NCI-H187 treated with DMSO at 0.1 percent for 48 hours (cell line): ENCODE measurements around the gene HHAT.

Experiments
- DNase-seq: peaks from one replicate; lab custom pipeline; 2025; lab: John Stamatoyannopoulos, UW

Gene HHAT

DNA sequence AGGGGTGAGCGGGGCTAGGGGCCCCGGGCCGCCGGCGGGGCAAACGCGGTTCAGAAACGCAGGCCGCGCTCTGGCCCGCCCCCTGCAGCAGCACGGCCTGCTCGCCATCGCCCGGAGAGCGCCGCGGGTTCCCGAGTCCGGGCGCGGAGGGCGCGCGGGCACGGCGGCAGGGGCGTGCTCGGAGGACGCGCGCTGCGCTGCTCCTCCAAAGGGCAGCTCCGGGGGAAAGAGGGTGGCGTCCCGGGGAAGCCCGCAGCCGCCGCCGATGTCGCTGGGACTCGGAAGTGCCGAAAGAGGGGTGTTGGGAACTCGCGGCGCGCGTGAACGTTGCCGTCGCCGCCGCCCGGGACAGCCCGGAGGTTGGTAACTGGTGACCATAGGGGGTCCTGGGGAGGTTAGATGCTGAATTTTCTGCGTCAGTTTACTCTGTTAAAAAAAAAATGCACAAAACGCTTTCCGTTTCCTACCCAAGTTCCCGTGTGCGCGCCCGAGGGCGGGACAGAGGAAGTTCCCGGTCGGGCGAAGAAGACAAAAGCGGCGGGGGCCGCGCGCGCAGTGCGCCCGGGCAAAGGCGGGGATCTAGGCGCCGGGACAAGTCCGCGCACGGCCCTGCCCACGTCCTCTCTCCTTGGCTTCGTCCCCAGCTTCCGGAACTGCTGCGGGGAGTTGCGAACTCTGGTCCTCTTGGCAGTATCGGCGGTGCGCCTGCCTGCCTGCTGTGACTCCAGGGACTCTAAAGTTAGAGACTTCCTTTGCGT lies at the start of gene HHAT:
Gene HHAT, plus strand, starts transcription at position 157 of the 758 bp plus-strand sequence. CDS start 20,074 bp downstream, outside the sequence.
- DNase-seq = no peak

DNA sequence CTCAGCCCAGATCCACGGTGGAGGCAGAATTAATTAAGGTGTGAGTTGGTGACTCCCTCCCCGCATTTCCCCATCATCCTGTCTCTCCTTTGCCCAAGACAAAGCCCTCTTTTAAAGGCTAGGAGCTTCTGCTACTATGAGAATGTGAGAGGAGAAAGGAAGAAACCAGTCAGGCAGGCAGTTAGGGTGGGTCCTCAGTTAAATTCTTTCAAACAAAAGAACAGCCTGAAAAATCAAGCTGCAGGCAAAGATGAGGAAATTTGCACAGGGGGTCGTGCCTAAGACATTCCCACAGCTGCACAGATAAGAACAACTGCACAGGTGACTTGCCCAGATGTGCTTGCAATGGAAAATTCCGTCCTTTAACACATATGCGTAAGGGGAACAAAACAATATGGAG lies 48.5 kb upstream of the HHAT start:
- DNase-seq = no peak

DNA sequence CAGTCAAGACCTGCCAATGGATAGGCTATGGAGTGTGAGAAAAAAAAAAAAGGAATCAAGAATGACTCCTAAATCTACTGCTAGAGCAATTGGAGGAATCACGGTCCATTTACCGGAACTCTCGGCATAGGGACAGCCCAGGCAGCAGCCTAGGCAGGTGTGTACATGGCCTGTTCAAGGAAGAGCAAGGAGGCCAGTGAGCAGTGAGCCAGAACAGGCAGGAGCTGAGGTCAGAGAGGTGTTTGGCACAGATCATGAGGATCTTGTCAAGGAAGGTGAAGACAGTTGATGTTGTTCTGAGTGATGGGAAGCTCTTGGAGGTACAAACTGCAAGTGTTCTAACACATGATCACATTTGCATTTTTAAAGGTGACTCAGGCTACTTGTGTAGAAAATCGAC lies 40.6 kb upstream of the HHAT start:
- no peak for DNase-seq

DNA sequence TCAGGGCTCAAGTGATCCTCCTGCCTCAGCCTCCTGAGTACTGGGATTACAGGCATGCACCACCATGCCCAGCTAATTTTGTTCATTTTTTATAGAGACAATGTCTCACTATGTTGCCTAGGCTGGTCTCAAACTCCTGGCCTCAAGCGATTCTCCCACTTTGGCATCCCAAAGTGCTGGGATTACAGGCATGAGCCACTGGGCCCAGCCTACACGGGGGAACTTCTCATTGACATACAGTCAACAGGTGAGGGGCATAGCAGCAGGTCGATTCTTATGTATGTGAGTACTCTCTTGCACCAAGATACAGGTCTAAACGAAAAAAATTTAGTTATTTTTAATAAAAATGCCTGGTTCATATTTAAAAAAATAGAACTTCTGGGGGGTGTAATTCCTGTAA lies 39.5 kb upstream of the HHAT start:
- DNase-seq = no peak

DNA sequence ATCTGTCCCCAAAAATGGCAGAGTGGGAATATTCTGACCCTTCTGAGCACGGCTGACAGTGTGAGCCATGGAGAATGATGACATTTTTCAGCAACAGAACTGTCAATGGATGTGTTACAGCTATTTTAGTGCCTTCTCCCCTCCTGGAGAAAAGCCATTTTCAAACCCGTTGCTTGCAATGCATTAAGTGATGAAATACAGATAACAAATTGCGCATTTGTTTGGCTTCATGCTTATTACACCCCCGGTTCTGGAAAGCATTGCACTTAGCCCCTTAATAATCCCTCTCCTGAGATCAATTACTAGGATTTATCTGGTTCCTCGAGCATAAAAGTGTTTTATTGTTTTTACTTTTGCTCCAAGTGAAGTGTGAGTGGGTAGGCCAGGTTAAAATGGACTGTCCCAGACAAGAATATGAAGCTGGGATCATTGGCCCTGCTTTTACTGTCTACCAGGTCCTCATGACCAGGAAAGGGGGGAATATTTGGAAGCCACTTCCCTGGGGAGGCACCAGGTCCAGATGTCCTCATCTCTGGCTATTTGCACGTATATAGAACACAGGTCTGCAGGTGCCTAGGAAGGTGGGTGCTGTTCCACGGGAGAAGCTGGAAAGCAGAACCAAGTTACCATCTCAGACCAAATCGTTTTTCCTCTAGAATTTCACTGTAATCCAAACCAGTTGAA lies 37.5 kb upstream of the HHAT start:
- no peak for DNase-seq

DNA sequence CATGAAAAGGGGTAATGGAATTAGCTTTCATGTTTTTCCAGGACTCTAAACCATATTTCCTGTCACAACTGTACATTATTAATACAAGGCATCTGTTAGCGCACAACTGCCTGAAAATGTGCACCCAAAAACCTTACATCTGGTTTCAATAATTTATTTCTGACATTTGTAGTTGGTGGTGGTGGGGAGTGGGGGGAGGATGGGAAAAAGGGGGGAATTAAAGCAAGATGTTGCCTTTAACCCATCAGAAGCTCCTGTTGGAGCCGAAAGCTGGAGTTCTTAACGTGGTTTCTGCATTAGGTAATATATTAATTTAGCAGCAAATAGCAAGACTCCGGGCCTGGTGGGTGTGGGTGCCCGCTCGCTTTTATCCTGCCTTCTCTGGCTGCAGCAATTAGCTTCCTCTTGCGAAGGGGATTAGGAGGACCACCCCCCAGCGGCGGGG lies 36.9 kb upstream of the HHAT start:
- no peak for DNase-seq

DNA sequence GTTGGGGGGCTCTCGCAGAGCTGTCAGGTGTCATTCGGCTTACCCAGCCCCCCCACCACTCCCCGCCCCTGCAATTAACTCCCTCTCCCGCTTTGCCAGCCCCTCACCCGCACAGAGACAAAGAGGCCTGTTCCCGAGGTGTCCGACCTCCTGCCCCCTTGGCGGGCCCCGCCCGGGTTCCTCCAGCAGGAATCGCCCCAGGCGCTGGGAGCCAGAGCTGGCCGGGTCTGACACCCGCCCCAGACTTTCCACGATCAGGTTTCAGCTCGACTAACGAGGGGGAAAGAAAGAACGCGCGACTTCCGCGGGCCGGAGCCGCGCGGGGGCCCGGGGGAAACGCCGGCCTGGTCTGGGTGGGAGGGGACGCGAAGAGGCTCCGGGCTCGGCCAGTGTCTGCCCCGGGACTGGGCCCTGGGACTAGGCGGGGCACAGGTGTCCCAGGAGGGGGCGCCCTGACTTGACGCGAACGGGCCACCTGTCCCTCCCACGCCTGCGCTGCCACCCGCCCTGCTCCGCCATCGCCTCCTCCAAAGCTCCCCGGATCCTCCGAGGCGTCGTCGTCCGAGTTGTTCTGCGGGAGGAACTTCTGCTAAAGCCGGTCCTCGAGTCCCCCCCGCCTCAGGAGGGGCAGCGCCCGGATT lies 36.4 kb upstream of the HHAT start:
- DNase-seq = no peak

DNA sequence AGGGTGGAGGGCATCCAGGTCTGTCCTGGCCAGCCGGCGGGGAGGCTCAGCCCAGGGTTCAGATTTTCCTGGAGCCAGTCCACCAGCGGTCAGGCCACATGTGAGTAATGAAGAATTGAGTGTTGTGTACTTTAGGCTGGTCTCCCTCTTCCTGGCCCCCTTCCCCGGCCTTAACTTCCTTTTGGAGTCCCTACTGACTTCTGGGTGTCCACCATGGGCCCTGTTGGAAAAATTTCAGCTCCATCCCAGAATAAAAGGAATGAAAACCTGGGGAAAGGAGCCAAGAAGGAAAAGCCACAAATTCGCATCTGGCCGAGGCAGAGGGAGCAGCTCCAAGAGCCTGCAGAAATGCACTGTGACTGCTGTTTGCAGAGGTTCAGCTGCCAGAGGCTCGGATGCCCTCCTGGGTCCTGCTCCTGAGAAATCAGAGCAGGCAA lies 35.5 kb upstream of the HHAT start:
- DNase-seq = no peak

DNA sequence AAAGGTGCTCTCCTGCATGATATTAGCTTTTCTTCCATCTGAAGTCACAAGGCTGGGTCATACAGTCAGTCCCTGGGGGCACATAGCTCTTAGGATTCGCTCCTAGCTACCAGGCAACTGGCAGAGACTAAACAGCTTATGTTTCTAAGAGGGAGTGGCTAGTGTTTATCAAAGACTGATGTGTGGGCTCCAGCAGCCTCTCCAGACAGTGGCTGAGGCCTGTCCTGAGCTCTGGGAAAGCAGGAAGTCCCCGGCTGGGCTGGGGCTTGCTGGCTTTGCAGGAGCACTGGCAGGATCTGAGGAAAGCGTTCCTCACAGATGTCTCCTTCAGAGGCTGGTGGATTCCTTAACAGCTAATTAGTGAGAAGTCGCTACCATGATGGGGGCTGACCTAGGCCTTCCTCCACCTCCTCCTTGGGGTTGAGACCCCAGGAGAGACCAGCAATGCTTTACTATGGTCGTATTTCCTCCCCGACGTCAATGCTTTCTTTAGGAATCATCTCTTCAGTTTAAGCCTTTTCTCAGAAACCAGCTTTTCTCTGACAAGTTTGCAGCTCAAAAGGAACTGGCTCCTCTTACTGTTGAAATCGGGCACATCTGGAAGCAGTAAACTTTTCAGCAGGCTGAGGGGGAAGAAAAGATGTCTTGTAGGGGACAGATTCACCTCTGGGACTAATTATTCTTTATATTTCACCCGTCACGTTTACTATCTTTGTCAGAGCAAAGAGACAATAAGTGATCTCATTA lies 33.5 kb upstream of the HHAT start:
- DNase-seq = peak; percentile 70

DNA sequence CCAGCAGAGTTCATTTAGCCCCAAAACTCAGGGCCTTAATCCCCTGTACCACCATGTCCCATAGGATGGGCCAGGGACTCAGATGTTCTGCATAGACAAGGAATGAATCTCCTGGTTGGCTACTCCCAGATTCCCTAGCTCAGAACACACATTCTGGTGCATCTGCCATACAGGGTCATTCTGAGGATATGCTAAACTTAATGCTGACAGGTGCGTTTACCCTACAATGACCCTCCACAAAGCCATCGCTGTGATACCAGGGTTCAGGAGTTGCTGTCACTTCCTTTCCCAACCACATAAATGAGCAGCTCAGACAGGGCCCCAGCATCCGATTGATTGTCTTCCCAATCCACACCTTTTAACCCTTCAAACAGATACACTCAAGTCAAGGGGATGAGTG lies 32.0 kb upstream of the HHAT start:
- DNase-seq = no peak

DNA sequence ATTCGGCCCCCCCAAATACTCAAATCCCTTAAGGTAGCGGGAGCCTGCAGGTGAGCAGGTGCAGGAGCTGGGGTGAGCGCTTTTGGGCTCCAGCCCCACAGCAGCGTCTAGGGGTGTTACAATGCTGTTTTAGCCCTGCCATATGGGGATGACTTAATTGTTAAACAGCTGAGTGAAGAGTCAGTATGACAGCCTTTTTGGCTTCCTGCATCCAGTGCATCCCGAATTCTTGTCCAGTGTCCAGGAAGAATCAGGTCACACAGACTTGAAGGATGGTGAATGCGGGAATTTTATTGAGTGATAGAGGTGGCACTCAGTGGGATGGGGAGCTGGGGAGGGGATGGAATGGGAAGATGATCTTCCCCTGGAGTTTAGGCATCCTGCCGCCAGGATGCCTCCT lies 30.4 kb upstream of the HHAT start:
- no peak for DNase-seq

DNA sequence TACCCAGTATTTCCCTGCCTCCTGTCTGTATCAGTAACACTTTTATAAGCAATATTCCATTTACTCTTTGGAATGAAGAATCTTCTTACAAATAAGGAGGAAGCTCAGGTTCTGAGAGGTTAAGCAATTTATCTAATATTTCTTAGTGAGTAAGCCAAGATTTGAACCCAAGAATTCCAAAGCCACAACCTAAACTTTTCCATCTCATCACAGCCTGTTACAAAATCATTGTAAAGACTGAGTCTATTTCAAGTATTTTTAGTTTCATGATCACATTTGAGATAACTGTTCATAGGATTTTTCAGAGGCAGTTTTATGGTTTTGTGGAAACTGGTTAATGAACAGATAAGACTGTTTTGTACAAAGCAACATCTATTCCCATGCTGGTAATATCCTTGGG lies 29.8 kb upstream of the HHAT start:
- DNase-seq = no peak

DNA sequence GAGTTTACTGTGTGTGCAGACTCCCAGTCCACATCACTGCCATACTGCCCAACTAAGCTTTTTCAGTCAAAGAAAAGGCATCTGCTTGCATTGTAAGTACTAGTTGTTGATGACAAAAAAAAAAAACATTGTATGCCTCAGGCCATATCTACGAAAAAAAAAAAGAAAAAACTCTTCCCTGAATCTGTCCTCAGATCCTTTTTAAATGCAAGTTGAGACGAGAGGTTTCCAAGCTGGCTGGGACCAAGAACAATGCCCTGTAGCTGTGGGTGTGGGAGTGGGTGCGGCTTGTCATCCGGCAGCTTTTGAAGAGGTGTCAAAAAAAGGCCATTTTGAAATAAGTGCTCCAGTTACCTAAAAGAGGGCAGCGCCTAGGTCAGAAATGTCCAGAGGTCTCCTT lies 29.2 kb upstream of the HHAT start:
- DNase-seq = no peak

DNA sequence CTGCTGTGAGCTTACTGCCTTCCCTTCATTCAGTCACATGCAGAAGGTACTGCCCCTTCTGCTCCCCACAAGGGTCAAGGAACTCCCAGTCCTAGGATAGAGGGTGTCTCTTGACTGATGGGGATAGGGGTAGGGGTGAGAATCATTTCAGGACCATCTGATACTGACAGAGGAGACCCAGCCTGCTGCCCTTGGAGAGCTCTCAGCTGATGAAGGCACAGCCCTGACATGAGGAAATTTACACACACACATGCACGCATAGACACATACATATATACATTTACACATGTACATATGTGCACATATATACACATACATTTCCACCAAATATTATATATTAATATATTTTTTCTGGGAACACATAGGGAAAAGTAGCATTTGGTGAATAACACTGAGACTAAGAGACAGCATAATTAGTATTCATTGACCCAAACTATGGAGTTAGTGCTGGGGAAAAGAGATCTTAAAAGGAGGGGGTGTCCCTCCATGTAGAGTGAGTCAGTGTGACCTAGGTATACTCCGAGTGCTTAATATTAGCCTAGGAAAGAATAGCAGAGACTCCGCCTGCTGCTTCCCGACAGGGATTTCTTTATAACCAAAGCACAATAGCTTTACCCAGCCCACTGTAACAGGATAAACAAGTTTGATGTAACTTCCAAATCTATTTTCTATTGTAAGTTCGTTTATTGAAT lies 27.6 kb upstream of the HHAT start:
- no peak for DNase-seq

DNA sequence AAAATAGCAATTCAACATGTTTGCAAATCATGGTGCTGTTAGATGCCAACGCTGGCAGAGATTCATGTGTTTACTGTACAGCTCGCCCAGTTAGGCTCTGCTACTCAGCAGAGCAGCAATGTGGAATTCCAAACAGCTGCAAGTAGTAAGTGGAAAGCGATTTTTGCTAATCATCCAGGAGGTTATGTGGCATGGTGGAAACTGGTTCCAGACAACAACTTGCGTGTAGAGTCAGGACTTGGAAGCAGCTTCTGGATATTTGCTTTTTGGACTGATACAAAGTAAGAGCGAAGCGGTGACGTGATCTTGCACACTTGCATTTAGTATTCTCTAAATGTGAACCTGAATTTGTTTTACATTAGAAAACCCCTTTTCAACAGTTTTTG lies 27.1 kb upstream of the HHAT start:
- no peak for DNase-seq

DNA sequence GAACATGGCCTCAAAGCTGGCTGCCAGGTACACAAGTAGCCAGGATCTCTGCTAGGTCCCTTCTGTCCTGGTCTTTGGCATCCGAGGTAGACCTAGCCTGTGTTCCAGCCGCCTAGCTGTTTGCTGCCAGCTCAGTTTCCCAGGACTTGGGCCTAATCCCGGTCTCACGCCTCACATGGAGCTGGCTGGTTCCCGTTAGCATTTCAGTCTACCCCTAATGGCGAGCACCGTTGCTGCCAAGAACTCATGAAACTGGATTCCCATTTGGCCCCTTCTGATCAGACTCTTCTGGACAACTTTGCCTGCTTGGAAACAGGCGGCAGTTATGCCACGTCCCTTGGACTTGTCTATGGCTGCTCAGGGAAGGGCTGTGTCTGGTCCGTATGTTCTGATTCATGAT lies 26.2 kb upstream of the HHAT start:
- no peak for DNase-seq

DNA sequence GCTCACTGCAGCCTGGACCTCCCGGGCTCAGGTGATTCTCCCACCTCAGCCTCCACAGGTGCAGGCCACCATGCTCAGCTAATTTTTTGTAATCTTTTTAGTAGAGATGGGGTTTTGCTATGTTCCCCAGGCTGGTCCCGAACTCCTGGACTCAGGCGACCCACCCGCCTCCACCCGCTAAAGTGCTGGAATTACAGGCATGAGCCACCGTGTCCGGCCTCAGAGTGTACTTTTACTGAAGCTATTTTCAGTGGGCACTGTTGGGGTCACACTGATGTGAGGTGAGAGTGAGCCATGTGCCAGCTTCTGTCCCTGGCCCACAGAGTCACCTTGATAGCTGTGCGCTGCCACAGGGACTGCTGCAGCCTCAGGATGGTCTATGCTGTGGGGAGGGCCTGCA lies 25.3 kb upstream of the HHAT start:
- no peak for DNase-seq

DNA sequence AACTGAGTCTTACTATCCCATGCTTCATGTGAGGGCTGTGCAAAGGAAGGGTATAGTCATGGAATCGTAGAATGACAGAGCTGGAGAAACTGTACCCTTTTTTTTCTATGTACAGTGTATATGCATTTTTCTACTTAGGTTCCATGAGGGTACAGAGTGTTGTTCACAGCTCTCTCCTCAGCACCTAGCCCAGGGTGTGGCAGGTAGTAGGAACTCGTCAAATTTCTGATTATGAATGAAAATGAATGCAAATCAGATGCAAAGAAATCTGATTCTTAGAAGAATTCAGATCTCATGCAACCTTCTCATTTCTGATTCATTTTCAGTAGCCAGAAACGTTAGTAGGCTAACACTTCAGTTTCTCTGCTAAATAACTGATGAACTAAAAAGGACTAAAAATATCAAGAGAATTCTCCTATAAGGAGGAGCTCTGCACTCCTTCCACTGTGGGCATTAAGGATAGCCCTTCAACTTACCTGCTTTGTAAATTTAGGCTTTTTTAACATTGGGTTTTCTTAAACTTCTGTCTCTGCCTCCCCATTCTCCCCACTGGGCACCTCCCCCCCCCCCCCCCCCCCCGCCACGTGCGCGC lies 18.0 kb upstream of the HHAT start:
- DNase-seq = no peak

DNA sequence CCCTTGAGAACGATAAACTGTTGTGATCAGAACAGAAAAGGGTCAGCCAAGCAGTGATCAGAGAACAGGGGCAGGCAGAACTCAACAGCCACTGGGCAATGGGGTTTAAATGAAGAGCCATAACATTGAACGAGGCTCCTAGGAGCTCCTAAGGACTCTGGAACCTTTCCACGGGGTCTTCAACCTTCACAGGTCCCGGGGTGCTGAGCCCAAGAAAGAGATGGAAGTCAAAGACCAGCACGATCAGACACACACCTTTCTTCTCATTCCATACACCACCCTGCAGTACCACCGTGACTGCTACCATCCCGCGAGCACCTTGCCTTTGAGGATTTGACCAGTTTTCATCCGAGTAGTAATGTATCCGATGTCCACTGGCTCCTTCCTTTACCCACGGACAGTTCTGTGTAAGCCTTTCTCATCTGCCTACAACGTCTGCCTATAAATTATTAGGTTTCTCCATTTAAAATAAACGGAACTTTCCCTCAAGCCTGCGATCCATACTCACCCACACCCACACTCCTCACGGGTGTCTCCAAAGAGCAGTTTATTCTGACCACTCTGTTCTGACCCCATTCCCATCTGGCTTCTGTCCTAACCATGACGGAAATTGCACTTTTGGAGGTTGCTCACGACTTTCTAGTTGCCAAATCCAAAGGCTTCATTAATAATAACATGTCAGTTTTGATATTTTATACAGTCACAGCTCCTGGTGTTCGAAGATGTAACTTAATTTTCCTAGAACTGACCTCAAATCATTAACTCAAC lies 16.8 kb upstream of the HHAT start:
- DNase-seq = no peak

DNA sequence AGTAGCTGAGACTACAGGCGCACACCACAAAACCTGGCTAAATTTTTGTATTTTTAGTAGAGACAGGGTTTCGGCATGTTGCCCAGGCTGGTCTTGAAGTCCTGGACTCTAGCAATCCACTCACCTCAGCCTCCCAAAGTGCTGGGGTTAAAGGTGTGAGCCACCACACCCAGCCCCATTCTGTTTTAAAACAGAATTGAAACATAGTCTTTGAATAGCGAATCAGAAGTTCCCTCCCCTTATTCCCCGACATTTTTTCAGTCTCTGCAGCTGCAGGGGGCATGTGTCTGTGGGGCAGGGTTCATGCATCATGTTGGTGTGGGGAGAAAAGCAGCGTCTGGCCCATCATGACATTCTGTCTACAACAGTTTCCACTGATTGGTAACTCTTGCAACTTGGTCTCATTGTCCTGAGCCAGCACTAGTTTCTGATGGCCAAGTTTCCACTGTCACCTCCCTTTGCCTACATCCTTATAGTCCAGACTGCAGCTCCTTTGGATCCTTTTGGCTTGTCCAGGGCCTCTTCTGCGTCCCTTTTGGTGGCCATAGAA lies 15.6 kb upstream of the HHAT start:
- DNase-seq = no peak
